Stimulated activated CD8-positive, alpha-beta memory T cell treated with anti-CD3 and anti-CD28 coated beads, Interleukin-7, amount 100 ng/mL, for 4 hours (primary cell): ENCODE measurements around the gene TNNT3.
"Not testable (repeated sequence)": the region's sequence is repeated elsewhere in the genome, so short reads cannot be mapped to it uniquely, and the experiment has no call there.

Experiments used
- DNase-seq, 2 donors: peaks; one replicate each; pipeline ENCODE4 v3.0.0-alpha.2; 2020; ENCODE audit warnings: low read depth in 2 of 2

The TNNT3 gene

DNA sequence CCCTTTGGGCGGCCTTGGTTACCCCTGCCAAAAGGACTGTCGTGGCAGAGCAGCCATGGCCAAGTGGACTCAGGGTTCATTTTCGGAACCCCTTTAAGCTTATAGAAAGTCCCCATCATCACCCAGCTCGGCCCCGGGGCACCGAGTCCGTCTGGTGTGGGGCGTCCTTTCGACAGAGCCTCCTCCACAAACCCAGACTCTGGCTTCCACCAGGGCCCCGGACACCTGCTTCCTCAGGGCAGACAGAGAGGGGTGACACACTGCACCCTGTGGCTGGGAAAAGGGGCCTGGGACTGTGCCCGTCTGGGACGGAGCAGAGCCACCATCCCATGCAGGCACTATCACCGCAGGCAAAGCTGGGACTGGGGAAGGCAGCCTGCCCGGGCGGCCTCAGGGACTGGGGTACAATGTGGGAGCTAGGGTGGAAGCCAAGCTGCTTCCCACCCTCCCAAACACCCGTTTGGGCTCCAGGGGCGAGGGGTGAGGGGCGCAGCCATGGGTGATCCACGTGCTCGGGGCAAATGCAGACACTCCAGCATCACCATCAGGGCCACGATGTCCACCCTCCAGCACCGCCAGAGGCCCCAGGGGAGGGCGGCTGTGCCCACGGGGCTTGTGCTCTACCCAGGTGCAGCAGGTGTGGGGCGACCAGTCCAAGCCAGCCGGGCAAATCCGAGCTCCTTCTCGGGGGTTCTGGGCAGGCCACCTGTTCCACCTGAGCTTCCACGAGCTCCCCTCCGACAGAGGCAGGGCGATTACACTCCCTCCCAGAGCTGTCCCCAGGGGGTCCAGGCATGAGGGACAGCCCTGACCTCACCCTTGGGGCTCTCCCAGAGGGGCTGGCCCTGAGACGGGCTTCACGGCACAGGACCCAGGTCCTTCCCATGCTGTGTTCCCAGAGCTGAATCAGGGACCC, 15.9 kb downstream of the TNNT3 start:
- DNase-seq: no peak

DNA sequence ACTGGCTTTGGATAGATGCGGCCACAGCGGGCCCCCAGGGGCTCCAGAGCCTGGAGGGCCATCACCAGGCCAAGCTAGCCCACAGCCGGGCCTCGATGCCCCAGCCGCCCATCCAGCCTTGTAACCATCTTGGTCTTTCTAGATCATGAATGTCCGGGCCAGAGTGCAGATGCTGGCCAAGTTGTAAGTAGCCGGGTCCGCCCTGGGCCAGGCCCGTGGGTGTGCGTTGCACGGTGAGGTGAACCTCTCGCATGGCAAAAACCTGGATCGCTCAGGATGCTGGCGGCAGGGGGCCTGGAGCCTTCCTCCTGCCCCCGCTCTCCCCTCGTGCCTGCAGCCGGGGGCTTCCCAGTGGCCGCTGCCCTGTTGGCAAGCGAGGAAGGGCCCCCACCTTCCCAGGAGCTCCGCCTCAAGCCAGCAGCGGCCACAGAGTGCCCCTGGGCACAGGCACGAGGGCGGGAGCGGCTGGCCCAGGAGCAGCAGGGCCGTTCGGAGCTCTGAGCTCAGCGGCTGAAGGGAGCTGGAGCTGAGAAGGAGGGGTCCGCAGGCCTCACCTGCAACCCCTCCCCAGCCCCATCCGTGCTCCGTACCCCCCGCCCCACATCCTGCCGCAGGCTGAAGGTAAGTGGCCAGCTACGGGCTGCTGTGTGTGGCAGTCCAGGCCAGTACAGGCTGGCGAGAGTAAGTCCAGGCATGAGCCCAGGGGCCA, 16.7 kb downstream of the TNNT3 start:
- no peak for DNase-seq

DNA sequence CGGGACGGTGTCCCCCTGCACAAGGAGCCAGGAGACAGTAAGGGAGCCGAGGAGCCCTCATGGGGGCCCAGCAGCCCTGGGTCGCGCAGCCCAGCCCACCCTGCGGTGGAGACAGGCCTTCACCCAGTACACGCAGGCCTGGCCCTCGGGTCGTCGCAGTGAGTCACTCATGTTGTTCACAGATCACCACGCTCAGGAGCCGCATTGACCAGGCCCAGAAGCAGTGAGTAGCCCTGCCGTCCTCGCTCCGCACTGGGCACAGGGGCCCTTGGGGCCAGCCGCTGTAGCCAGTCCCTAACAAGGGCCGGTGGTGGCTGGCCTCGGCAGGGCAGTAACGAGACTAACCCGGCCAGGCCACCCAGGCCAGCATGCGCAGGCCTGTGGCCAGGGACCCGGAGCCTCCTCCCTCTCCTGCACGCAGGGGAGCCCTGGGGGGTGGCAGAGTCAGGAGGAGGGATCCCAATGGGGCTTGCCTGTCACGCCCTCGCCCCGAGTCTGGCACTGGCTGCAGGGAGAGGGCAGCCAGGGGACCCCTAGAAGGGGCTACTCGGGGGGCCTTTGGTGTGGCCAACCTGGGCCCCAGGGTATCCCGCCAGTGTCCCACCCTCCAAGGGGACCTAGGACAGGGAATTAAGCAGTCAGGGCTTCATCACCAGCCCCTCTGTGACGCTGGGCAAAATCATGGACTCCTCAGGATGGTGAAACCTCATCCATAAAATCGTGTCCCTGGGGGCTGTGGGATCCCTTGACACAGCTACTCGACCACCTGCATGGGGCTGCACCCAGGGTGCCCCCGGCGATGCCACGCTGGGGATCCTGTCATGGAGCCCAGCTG, 17.5 kb downstream of the TNNT3 start:
- no peak for DNase-seq

DNA sequence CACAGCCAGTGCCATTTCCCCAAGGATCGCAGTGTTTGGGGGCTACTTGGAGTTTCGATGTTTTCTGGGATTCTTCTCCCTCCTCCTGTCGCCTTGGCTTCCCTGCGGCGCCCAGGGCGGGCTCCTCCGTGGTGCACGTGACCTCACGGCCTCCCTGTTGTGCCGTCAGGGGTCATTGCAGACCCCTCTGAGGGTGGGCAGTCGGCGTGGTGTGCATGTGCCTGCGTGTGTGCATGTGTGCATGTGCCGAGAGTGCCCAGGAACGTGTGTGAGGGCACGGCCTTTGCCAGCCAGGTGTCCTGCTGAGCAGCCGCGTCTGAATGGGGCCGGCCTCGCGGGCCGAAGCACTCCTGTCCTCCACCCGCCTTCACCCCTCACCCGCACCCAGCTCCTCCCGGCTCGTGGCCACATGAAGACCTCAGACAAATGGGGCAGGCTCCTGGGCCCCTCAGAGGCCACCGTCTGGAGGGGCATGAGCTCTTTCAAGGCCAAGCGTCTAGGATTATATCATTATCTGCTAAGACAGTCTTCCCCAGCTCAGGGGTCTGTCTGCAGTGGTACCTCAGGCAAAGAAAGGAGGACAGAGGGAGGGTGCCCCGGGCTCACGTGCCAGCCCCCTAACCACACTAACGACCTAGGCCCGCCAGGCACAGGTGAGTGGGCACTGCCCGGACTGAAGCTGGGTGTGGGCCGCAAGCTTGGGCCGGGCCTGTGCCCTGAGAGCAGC, 18.3 kb downstream of the TNNT3 start:
- DNase-seq: no peak

DNA sequence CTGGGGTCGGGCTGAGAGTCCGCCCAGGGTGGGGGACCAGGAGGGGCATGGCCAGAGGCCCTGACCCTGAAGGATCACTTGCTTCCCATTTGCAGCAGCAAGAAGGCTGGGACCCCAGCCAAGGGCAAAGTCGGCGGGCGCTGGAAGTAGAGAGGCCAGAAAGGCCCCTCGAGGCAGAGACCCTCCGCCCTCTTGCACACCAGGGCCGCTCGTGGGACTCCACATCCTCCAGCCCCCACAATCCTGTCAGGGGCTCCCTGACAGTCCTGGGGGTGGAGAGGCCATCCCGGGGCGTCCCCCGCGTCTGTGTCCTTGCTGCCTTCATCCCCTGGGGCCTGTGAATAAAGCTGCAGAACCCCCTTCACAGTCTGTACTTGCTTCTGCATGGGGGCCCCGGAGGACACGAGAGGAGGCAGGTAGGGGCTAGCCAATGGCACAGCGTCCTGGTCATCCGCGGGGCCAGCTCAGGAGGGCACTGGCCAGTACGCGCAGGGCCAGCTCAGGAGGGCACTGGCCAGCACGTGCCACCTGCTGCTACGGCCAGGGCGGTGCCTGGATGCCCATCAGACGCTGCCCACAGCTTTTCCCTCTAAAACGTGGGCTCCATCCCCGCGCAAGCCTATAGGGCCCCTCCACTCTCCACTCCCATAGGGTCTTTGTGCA, 19.0 kb downstream of the TNNT3 start:
- DNase-seq: no peak

DNA sequence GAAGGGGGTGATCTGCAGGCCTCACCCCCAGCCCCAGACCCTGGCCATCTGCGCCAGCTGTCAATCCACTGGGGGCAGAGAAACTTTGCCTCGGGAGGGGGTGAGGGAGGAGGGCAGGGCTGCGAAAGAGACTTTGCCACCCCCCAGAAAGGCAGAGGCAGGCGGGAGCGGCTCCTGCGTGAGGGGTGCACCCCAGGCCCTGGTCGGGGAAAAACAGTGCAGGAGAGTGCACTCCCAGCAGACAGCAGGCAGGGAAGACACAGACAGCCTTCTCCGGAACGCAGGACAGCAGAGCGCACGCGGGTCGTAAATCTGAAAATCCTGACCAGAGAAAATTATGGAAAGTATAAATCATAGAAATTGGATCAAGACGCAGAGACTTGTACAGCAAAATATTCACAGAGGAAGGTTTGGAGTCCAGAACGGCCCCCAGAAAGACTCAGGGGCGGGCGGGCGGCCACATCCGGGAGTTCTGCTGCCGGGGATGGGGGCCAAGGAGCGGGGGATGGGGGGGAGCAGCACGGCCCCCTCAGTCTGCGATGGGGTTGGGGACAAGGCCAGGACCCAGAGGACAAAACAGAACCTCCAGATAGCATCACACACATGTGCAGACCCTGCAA, 19.6 kb downstream of the TNNT3 start:
- DNase-seq: no peak

DNA sequence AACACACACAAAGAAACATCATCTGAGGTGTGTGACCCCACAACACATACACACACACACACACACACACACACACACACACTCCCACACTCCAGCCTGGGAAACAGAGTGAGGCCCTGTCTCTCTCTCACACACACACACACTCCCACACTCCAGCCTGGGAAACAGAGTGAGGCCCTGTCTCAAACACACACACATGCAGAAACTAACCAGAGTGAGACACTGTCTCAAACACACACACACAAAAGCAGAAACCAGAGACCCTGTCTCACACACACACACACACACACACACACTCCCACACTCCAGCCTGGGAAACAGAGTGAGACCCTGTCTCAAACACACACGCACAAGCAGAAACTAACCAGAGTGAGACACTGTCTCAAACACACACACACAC, 20.3 kb downstream of the TNNT3 start:
- DNase-seq: not testable (repeated sequence)

DNA sequence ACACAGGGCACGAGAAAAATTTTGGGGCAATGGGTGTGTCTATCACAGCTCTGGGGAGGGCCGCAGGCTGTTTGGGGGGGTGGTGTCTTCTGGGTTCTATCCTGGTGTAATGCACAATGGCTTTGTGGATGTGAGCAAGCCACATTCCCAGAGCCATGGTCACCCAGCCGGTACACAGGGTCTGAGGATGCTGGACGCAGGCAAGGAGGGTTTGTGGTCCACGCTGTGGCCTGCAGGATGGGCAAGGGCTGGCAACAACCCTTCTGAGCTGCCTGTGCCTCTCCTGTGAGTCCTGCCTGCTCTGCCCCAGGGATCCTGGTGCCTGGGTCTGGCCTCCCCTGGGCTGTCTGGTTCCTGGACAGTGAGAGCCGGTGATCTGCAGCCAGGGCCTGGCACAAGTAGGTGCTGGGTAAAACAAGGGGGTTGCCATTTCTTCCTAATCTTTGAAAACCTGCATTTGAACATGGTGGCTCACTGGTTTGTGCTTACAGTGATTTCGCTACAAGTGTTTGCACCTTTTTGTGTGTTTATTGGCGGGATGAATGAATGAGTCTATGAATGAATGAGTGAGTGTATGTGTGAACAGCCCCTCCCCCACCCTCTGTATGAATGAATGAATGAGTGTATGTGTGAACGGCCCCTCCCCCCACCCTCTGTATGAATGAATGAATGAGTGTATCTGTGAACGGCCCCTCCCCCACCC, 23.2 kb downstream of the TNNT3 start:
- DNase-seq: no peak

DNA sequence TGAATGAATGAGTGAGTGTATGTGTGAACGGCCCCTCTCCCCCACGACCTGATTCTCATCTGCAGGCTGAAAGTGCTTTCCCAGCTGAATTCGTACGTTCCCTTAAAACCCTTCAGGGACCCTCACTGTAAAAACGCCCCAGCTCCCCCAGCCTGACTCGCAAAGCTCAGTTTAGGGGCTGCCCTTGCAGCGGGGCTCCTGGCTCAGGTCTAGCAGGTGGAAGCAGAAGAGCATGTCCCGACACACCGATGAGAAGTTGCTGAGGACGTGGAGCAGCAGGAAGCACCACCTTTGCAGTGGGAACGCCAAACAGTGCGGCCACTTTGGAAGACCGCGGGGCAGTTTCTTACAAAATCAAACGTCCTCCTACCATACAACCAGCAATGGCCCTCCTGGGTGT, 24.1 kb downstream of the TNNT3 start:
- DNase-seq: no peak

DNA sequence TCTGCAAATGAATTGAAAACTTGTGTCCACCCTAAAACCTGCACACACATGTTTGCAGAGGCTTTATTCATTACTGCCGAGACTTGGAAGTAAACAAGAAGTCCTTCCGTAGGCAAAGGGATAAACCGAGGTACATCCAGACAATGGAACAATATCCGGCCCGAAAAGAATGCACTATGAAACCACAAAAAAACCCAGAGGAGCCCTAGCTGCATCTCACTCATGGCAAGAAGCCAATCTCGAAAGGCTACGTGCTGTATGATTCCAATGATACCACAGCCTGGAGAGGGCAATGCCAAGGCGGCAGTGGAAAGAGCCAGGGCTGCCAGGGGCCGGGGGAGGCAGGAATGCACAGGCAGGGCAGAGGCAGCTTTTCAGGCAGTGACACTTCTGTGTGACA, 24.5 kb downstream of the TNNT3 start:
- DNase-seq: no peak

DNA sequence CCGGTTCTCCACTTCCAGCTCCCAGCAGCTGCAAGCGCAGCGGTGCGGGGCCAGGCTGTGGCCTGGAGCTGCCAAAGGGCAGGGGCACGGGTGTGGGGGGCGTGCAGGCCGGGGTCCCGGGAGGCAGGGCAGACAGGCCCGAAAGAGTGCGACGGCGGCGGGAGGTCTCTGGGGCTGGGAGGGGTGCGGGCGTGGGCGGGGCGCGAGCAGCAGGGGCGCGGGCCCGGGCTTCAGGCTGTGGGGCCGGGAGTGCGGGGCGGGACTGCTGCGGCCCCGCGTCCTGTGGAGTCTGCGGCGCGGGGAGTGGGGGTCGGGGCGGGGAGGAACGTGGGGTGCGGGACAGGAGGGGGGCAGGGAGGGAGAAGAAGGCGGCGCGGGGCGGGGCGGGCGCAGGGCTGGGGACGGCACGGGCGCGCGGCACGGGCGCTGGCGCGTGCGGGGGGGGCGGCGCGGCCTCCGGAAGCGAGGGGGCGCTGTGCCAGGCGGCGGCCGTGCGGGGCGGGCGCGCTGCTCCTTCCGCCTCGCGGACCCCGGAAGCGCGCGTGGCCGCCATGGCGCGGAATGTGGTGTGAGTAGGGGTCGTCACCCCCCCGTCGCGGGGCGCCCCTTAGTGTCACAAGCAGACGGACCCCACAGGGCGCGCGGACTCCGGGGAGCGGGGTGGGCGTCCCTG, 27.4 kb downstream of the TNNT3 start, which contains the start of gene MRPL23:
MRPL23 (plus strand) TSS at position 521 of the 673 bp plus-strand sequence; CDS start at position 552, 31 bp downstream.
- no peak for DNase-seq

DNA sequence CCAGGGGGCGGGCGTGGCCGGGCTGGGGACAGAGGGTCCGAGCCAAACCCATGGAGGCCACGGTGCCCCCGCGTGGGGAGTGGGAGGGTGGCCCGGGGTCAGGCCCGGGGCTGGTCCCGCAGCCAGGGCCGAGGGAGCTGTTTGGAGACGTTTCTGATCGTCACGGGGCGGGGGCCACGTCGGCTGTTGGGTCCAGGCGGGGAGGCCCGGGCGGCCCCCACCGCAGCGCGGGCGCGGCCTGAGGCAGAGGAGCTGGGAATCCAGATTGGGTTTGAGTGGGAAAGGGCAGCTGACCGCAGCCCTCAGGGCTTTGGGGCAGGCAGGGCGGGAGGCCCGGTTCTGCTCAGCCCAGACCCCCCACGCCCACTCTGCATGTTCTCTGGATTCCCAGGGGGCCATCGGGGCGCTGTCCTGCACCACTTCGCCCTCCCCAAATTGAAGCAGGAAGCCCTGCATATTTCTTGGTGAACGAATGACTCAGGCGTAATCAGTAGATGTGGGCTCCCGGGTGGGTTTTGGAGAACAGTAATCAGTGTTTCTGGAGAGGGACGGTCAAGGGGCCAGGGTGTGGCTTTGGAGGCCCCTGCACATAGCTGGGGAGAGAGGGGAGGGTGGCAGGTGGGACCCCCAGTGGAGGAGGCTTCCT, 28.2 kb downstream of the TNNT3 start:
- DNase-seq: no peak

DNA sequence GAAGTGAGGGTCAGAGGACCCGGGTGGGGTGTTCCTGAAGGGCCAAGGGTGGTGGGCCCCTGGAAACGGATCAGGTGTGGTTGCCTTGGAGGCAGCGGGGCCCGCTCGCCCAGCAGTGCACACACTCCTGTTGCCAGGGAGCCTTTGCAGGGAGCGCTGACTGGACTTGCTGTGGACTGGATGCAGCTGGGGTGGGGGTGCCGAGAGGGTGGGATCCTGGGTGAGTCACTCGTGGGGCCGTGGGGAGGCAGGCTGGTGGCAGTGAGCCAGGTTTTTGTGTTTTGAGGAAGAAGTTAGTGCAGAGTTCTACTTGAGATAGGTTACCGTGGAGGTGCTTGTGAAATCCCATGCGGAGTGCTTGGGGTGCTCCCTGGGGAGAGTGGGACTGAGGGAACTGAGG, 28.9 kb downstream of the TNNT3 start:
- DNase-seq: no peak

DNA sequence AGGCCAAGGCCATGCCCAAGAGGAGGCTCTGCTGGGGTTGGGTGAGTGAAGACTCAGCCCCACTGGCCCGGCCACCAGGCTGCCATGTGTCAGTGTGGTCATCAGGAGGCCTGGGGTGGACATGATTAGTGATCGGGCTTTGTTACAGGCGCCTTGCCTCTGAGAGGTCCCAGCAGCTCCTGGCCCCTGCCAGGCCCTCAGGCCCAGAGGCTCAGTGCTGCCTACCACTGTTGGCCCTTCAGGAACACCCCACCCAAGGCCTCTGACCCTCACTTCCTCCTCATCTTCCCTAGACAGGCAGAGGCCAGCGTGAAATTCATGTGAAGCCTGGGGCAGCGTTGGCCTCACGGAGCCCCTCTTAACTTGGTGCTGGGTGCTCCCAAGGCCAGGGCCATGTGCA, 29.8 kb downstream of the TNNT3 start:
- no peak for DNase-seq

DNA sequence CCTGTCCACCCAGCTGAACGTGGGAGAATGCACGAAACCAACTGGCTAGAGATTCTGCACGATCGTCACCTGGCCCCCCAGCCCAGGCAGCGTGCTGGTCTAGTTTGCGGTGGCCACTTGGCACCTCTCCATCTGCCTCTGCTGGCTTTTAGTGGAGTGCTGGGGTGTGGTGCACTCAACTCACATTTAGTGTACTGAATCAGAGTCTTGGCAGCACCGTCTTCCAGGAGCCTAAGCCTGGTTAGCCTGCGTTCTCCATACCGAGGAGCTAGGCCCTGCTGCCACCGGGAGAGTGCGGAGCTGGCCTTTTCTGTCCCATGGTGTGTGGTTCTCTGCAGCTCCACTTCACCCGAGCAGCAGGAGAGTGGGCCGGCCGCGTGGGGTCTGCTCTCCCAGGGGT, 30.4 kb downstream of the TNNT3 start:
- DNase-seq: no peak

DNA sequence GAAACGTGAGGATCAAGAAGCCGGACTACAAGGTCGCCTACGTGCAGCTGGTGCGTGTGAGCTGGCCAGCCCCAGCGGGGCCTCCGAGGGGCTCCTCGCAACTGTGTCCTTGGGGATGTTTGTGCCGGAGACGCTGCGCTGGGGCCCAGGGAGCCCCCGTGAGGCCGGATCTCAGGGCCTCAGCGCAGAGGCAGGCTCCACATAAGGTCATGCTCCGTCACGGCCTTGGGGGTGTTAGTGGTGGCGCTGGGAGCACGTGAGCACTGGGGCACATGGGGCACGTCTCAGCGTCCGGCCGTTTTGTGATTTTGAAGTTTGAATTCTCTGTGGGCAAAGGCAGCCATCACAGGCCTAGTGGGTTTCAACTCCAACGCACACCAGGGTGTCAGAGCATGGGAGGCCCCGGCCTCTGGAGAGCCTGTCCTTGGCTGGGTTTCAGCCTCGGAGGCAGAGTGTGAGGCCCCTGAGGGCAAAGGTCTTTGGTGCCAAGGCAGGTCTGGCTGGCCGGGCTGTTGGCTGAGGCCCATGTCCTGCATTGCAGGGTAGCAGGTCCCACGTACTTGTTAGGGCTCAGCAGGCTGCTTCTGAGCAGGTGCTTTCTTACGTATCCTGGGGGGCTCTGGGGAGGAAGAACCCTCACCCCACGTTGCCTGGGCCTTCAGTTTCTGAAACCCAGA, 33.4 kb downstream of the TNNT3 start:
- DNase-seq: no peak

DNA sequence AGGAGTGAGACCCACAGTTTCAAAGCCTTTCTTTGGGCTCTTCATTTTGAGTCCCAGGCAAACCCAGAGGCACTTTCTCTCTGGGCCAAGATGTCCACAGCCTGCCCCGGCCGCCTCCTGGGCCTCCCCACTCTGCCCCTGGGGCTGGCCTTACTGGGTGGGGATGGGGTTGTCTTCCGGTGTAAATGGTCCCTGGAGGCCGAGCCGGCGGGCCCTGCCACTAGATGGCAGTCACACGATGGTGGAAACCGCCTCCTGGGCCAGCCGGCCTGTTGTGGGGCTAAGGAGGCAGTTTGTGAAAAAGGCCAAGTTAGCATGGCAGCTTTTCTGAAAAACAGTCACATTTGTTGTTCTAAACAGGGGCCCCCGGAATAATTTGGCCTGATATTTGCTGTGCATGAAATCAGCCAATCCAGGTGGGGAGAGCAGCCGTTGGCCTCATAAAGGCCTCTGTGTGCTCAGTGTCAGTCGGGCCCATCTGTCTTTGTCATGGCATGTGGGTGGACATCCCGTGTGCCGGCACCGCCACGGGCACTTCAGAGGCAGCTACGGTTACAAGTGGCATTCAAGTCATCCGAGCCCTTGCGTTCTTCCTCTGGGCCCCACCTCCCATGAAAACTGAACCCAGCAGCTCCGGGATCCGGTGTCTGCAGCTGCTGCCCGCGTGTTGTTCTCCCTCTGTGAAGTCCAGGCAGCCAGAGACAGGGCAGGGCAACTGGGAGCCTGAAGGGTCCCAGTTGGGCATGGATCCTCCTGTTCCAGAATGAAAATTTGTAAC, 34.2 kb downstream of the TNNT3 start:
- DNase-seq: no peak
